K562 treated with DMSO at 1 percent for 48 hours (cell line): ENCODE results near the gene ZNF865. TPM values are rescaled to one million over a fixed set of nuclear protein-coding genes. Genes with fewer than 3 reads are reported as not detected.

ENCODE experiments used
- total RNA-seq: library from RNA; unstranded; fragments of 300-600 nt; gene quantifications from 2 replicates; pipeline ENCODE4 v1.2.3, GENCODE V29; 2022; ENCODE audit warnings: low replicate concordance; ENCODE audit errors: extremely low read depth

The ZNF865 gene
- not detected in 2 replicates for total RNA-seq

DNA sequence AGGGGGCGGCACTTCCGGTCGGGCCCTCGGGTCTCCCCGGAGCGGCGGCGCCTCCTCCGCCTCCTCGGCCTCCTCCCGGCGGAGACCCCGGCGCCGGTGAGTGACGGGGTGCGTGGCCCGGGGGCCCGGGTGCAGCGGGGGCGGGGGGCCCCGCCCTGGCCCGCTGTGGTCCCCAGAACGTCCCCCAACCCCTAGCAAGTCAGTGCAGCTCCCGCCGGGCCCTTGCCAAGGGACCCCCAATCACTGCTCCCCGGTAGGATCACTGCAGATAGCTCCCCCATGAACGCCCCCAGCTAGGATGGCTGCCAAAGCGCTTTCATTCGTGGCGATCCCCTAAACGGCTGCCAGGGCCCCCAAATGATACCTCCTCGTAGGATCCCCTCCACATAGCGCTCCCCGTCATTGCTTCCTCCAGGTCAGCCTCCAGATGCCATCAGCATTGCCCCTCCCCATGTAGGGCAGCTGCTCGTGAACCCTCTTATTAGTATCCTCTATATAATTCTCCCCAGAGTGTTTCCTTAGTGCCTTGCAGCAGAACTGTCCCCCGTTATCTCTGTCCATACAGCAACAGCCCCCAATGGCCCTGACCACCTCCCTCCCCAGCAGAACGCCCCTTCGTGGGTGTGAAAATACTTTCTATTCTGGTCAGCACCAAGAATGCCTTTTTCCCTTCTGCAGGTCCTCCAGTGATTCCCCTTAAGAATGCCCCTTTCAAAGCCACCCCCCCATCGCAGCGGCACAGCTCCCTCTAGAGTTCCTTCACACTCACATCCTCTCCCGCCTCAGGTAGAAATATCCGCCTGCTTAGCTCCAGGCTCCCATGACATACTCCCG, at the start of gene ZNF865:
TSS of gene ZNF865 (plus strand) at position 11 of the 834 bp plus-strand sequence. CDS start 7,972 bp downstream, outside the sequence.

DNA sequence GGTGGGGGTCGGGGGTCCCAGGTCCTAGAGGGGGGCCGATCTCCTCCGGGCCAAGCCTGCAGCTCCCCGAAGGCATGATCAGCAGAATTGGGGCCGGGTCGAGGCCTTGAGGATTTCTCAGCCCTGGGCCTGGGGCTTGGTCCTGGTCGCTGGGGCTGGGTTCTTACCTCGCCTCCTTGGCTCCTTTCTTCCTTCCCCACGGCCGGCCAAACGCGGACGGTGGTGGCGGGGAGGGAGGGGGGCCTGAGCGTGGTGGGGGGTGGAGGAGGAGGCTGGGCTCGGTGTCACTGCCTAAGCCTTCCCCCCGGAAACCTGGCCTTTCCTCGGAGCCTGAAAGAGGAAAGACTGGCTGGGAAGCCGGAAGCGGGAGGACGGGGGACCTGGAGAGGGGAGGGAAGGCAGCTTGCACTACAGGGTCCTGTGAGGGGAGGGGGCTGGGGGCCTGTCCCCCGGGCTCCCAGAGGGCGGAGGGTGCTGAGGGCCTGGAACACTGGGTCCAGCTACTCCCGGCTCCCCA, 24.8 kb upstream of the ZNF865 start, which contains the start of gene ZNF579:
TSS of gene ZNF579 (minus strand) at position 221 of the 517 bp plus-strand sequence. CDS start 1,209 bp downstream, outside the sequence.

DNA sequence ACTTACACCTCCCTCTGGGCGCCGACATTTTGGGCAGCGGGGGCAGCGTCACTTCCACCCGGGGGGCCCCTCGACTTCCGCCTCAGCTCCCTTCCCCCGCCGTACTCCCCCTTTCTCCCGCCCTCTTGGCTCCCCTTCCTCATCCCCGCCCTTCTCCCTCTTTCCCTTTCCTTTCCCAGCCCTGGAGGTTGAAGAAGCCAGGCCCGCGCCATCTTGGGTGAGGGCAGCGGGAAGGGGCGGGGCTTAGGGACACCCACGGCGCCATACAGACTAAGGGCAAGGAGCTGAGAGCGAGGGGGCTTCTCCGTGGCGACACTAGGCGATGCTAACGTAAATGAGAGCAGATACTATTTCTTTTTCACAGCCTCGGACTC, 6.0 kb upstream of the ZNF865 start, which contains the start of gene FIZ1:
TSS of gene FIZ1 (minus strand) at position 50 of the 374 bp plus-strand sequence. CDS start 1,652 bp downstream, outside the sequence.

DNA sequence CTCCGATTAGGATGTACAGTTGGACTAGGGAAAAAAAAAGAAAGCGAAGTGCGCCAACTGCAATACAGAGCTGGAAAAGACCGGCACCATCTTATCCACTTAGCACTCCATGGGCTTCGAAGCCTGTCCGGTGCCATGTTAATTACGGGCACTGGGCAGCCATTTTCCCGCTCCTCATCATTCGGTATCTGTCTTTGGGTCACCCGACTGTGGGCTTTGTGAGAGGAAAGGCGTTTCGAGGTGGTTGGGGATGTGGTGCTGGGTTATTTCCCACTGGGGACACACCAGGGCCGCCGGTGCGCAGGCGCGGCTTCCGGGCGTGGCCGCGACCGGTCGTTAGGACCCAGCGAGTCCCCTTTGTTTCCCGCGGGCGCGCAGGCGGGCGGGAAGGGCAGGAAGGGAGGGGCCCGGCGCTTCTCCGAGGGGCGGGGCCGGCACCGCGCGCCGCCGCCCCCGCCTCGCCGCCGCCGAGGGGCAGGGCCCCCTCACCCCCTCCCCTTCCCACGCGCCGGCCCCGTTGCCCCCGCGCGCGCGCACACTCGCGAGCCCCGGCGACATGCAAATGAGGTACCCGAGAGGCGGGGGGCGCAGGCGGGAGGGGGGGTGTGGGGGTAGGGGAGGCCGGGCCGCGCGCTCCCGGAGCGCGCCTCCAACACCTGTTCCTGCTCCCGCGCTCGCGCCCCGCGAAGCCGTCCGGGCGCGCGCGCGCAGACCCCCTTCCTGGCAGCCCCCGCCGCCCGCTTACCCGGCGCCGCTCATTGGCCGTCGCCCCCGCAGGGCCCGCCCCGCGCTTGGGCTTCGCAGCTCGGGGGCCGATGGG, 5.4 kb upstream of the ZNF865 start, which contains the start of gene ZNF524:
TSS of gene ZNF524 (plus strand) at position 447 of the 820 bp plus-strand sequence. CDS start 1,825 bp downstream, outside the sequence.

DNA sequence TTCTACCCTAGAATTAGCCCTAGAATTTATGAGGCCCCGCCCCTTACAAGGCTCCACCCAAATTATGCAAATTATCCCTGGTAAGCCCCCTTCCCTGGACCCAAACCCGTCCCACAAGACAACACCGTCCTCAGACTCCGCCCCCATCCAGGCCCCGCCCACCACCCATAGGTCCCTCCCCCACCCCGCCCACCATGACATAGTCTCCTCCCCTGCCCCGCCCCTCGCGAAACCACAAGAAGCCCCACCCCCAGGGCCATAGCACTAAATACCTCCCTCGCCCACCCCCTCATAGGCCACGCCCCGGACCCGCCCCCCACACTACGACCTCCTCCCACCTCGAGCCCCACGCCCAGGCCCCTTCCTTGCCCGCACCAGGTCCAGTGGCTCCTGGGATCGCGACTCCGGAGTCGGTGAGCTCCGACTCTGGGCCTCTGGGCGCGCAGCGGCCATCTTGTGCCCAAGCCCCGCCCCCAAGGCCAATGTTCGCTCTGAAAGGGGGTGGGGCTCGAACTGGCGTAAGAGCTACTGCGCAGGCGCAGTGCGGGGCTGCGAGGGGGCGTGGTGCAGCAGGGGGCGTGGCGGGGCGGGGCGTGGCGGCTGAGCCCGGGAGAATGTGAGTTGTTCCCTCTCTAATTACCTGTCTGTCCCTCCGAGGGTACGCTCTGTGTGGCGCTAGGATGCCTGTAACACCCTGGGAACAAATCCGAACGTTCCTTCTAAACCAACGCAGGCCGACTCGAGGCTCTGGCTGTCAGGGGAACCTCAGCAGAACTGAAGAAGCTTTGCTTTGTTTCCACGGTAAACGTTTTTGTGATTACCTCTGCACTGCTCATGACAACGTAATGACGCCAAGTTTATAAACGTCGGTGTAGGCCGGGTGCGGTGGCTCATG, 18.9 kb downstream of the ZNF865 start, which contains the start of gene ZNF784:
TSS of gene ZNF784 (minus strand) at position 458 of the 895 bp plus-strand sequence. CDS start at position 453, 5 bp downstream.

DNA sequence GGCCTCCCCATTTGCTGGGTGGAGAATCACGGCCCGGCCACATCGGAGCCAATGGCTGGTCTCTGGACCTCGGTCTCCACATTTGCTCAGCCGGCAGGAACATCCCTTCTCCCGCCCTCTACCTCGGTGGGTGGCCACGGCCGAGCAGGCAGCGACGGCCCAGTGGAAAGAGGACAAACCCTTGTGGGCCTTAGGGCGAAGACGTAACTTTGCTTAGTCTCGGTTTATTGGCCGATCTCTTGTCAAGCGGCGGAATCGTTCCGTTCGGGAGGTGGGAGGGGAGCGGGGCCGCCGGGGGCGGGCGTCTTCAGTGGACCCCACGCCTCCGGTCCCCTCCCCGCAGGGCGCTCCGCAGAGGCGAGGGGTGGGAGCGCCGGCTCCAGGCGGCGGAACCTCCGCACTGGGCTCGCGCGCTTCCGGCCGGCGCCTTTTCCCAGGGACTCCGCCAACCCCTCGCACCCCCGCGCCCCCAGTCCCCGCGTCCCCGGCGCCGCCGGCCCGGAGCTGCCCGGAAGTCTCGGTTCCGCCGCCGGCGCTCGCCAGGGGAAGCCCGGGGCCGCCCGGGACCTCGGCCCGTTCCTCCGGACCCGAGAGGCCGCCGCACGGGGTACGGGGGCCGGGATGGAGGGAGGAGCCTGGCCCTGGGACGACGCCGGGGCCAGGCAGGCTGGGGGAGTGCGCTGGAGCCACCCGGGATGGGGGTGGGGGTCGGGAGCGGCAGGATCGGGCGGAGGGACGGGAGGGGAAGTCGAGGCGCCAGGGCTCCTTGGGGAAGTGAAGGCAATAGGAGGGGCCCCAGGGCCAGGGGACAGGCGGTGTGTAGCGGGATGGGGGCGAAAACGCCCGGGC, 35.4 kb downstream of the ZNF865 start, which contains the start of gene ZNF580:
TSS of gene ZNF580 (plus strand) at position 426 of the 849 bp plus-strand sequence. CDS start 1,507 bp downstream, outside the sequence.

DNA sequence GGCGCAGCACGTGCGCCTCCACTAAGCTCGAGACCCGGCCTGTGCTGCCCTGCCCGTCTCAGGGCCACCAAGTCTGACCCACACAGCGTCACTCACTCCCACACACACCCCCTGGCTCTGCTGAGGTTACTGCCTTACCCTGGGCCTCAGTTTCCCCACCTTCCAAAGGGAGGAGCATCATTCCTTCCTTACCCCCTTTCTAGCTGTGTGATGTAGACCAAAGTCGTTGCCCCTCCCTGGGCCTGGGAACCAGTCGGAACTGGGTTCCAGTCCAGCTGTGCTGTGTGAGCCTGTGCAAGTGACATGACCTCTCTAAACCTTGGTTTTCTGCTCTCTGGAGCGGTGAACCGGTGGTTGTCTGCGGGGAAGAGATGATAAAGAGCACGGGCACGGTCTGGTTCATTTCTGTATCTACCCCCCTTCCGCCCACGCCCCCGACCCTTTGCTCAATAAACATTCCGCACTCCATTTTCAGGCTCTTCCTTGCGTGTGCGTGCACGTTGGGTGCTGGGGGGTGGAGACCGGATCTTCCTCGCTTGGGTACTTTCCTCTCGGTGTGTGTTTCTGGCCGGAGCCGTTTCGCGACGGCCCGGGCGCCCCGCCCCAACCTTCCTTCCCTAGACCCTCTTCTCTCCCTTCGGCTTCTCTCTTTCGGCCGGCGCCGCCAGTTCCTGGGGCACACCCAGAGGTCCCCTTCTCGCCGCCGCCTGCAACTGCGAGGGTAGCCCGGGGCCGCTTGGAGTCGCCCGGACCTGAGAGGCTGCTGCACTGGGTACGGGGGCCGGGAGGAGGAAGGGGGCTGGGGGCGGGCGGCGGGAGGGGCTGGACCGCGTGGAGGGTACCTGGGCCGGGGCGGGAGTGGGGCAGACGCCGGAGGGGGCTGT, 37.8 kb downstream of the ZNF865 start, which contains the start of gene ZNF581:
TSS of gene ZNF581 (plus strand) at position 647 of the 884 bp plus-strand sequence. CDS start 923 bp downstream, outside the sequence.

DNA sequence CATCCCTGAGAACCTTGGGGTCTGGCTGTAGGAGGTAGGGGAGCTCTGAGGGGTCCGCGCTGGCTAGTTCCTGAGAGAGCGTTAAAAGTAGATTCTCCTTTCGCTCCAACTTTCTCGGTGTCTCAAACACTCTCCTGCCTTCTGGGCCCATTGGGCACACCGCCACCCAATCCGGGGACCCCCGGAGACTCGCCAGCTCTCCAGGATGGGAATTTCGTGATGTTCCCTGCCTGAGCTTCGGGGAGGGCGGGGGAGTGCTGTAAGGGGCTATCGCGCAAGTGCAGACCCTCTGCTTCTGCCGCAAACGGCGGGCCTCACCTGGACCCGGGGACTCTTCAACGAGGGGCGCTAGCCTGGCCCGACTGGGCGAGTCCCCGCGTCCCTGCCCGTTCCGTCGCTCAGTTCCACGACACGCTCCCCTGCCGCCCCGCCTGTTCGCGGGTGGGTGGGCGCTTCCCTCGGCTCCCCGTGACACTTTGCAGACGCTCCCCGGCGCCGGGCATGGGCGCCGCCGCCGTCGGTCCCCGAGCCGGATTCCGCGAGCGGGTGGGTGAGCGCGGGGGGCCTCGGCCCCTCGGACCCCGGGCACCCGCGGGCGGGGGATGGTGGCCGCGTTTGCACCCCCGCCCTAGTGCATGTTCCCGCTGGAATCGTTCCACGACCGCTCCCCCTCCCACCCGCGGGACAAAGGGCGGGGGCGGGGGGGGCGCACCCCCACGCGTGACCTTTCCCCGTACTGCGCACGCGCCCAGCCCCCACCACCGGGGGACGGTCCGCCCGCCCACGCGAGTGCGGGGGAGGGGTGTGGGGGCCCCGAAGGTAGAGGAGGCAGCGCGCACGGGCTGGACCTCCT, 42.5 kb downstream of the ZNF865 start, which contains the start of gene CCDC106:
TSS of gene CCDC106 (plus strand) at position 481 of the 853 bp plus-strand sequence. CDS start 835 bp downstream, outside the sequence.

DNA sequence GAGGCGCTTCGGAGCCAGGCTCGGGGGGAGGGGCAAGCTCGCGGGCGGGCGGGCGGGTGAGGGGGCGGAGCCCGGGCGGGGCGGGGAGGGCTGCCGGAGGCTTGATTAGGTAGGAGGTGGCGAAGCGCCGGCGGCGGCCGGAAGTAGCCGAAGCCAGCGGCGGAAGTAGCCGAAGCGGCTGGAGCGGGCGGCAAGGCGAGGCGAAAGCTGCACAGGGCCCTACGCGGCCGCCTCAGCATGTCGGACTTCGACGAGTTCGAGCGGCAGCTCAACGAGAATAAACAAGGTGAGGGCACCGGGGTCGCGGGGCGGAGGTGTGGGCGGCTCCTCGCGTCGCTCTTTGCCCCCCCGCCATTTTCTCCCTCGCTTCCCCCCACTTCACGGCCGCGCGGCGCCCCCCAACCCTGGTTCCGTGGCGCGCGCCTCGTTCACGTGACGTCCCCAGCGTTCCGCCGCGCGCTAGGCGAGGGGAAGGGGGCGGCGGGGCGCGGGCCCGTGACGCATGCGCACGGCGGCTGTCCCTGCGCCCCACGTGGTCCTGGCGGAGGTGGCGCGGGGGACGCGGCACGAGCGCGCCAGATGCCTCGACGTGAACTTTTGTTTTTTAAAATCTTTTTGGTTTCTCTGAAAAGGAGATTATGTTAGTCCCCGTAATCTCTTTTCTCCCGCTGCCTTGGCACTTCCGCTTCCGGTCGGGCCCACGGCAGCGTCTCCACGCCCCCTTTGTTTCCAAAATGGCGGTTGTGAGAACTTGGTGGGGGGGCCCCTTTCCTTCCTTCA, 49.6 kb downstream of the ZNF865 start, which contains the start of gene U2AF2:
TSS of gene U2AF2 (plus strand) at position 168 of the 780 bp plus-strand sequence. CDS start at position 238, 70 bp downstream.

Other genes starting within 250 kb of the ZNF865 start
- not detected in 2 replicates for gene GARIN5B, start 242.4 kb upstream of the ZNF865 start, total RNA-seq
- not detected in 2 replicates for gene IL11, start 235.2 kb upstream of the ZNF865 start, total RNA-seq
- gene TMEM190, start 228.8 kb upstream of the ZNF865 start, total RNA-seq, result not detected in 2 replicates
- not detected in 2 replicates for gene TMEM238, start 221.4 kb upstream of the ZNF865 start, total RNA-seq
- gene RPL28, start 219.7 kb upstream of the ZNF865 start, total RNA-seq, result 4,209 and 5,908 TPM in 2 replicates
- 2,967 TPM in 1 of 2 replicates, not detected in the other for gene UBE2S, start 197.9 kb upstream of the ZNF865 start, total RNA-seq
- gene SHISA7, start 162.3 kb upstream of the ZNF865 start, total RNA-seq, result not detected in 2 replicates
- gene ISOC2, start 144.0 kb upstream of the ZNF865 start, total RNA-seq, result not detected in 2 replicates
- gene C19orf85, start 140.9 kb upstream of the ZNF865 start, total RNA-seq, result not detected in 2 replicates
- gene ZNF628, start 129.0 kb upstream of the ZNF865 start, total RNA-seq, result not detected in 2 replicates
- gene NAT14, start 120.5 kb upstream of the ZNF865 start, total RNA-seq, result not detected in 2 replicates
- not detected in 2 replicates for gene SSC5D, start 117.2 kb upstream of the ZNF865 start, total RNA-seq
- gene SBK2, start 68.5 kb upstream of the ZNF865 start, total RNA-seq, result not detected in 2 replicates
- gene SBK3, start 60.1 kb upstream of the ZNF865 start, total RNA-seq, result not detected in 2 replicates
- gene ZNF579, start 24.8 kb upstream of the ZNF865 start, total RNA-seq, result not detected in 2 replicates
- gene FIZ1, start 6.1 kb upstream of the ZNF865 start, total RNA-seq, result not detected in 2 replicates
- not detected in 2 replicates for gene ZNF524, start 5.4 kb upstream of the ZNF865 start, total RNA-seq
- not detected in 2 replicates for gene ZNF784, start 18.9 kb downstream of the ZNF865 start, total RNA-seq
- not detected in 2 replicates for gene ZNF580, start 35.4 kb downstream of the ZNF865 start, total RNA-seq
- gene ZNF581, start 38.0 kb downstream of the ZNF865 start, total RNA-seq, result not detected in 2 replicates
- not detected in 2 replicates for gene CCDC106, start 42.6 kb downstream of the ZNF865 start, total RNA-seq
- not detected in 2 replicates for gene U2AF2, start 49.4 kb downstream of the ZNF865 start, total RNA-seq
- gene EPN1, start 69.6 kb downstream of the ZNF865 start, total RNA-seq, result not detected in 2 replicates
- not detected in 2 replicates for gene NLRP9, start 132.8 kb downstream of the ZNF865 start, total RNA-seq
- gene RFPL4A, start 153.4 kb downstream of the ZNF865 start, total RNA-seq, result not detected in 2 replicates
- not detected in 2 replicates for gene RFPL4AL1, start 163.5 kb downstream of the ZNF865 start, total RNA-seq
- not detected in 2 replicates for gene NLRP11, start 226.4 kb downstream of the ZNF865 start, total RNA-seq
- not detected in 2 replicates for gene NLRP4, start 230.9 kb downstream of the ZNF865 start, total RNA-seq